WTC11 (cell line): ENCODE results near the gene ARHGAP44.

ENCODE experiments used
- ELF4 ChIP-seq: sonication (generic); formaldehyde crosslinking; IDR thresholded peaks from 2 replicates; pipeline ENCODE4 v1.8.1; 2022; ENCODE audit warnings: low read depth, mild to moderate bottlenecking, moderate library complexity, missing genetic modification reagents
- NFE2L1 ChIP-seq: sonication (generic); formaldehyde crosslinking; IDR thresholded peaks from 2 replicates; pipeline ENCODE4 v1.8.1; 2023; ENCODE audit warnings: missing genetic modification reagents
- ZNF121 ChIP-seq: sonication (generic); formaldehyde crosslinking; IDR thresholded peaks from 2 replicates; pipeline ENCODE4 v1.8.0; 2023; ENCODE audit warnings: missing genetic modification reagents
- ZNF317 ChIP-seq: sonication (generic); formaldehyde crosslinking; IDR thresholded peaks from 2 replicates; pipeline ENCODE4 v1.8.1; 2023; ENCODE audit warnings: low read depth, mild to moderate bottlenecking, moderate library complexity, missing genetic modification reagents, borderline replicate concordance
- TF ChIP-seq, protein P1 (sequence below): sonication (generic); formaldehyde crosslinking; IDR thresholded peaks from 2 replicates; pipeline ENCODE4 v1.8.0; 2023; ENCODE audit warnings: missing genetic modification reagents
- TF ChIP-seq, protein P2 (sequence below): sonication (generic); formaldehyde crosslinking; IDR thresholded peaks from 2 replicates; pipeline ENCODE4 v1.8.0; 2022; ENCODE audit warnings: mild to moderate bottlenecking, missing genetic modification reagents
- TF ChIP-seq, protein P3 (sequence below): fragments of 200-600 bp; IDR thresholded peaks from 2 replicates; pipeline ENCODE4 v1.8.0; 2022; ENCODE audit warnings: antibody characterized with exemption
- TF ChIP-seq, protein P4 (sequence below): sonication (generic); formaldehyde crosslinking; IDR thresholded peaks from 2 replicates; pipeline ENCODE4 v1.8.0; 2022; ENCODE audit warnings: missing genetic modification reagents

DNA sequence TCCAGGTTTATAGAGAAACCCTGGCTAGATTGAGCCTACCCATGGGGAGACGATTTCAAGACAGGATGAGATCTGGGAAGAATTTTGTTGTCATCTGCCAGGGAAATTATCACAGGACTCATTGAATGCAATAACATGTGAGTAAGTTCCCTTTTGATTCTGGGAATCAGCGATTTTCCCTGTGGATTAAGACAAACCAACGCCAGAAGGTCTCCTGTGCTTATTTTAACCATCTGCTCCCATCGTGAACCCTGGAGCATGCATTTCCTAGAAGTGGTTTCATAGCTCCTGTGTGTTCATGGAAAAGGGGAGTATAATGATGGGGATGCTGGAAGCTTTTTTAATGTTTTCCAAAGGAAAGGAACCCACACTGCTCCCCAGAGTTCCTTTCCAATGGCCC, 21.0 kb upstream of the ARHGAP44 start:
- TF ChIP-seq NFE2L1 (CRISPR knock-in tag) = no peak
- TF ChIP-seq, protein P1, sequence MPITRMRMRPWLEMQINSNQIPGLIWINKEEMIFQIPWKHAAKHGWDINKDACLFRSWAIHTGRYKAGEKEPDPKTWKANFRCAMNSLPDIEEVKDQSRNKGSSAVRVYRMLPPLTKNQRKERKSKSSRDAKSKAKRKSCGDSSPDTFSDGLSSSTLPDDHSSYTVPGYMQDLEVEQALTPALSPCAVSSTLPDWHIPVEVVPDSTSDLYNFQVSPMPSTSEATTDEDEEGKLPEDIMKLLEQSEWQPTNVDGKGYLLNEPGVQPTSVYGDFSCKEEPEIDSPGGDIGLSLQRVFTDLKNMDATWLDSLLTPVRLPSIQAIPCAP = no peak
- TF ChIP-seq, protein P2, sequence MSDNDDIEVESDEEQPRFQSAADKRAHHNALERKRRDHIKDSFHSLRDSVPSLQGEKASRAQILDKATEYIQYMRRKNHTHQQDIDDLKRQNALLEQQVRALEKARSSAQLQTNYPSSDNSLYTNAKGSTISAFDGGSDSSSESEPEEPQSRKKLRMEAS (CRISPR knock-in tag) = no peak
- TF ChIP-seq, protein P3, sequence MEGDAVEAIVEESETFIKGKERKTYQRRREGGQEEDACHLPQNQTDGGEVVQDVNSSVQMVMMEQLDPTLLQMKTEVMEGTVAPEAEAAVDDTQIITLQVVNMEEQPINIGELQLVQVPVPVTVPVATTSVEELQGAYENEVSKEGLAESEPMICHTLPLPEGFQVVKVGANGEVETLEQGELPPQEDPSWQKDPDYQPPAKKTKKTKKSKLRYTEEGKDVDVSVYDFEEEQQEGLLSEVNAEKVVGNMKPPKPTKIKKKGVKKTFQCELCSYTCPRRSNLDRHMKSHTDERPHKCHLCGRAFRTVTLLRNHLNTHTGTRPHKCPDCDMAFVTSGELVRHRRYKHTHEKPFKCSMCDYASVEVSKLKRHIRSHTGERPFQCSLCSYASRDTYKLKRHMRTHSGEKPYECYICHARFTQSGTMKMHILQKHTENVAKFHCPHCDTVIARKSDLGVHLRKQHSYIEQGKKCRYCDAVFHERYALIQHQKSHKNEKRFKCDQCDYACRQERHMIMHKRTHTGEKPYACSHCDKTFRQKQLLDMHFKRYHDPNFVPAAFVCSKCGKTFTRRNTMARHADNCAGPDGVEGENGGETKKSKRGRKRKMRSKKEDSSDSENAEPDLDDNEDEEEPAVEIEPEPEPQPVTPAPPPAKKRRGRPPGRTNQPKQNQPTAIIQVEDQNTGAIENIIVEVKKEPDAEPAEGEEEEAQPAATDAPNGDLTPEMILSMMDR = no peak
- TF ChIP-seq ZNF317 (CRISPR knock-in tag) = no peak
- TF ChIP-seq ELF4 (CRISPR knock-in tag) = no peak
- TF ChIP-seq, protein P4, sequence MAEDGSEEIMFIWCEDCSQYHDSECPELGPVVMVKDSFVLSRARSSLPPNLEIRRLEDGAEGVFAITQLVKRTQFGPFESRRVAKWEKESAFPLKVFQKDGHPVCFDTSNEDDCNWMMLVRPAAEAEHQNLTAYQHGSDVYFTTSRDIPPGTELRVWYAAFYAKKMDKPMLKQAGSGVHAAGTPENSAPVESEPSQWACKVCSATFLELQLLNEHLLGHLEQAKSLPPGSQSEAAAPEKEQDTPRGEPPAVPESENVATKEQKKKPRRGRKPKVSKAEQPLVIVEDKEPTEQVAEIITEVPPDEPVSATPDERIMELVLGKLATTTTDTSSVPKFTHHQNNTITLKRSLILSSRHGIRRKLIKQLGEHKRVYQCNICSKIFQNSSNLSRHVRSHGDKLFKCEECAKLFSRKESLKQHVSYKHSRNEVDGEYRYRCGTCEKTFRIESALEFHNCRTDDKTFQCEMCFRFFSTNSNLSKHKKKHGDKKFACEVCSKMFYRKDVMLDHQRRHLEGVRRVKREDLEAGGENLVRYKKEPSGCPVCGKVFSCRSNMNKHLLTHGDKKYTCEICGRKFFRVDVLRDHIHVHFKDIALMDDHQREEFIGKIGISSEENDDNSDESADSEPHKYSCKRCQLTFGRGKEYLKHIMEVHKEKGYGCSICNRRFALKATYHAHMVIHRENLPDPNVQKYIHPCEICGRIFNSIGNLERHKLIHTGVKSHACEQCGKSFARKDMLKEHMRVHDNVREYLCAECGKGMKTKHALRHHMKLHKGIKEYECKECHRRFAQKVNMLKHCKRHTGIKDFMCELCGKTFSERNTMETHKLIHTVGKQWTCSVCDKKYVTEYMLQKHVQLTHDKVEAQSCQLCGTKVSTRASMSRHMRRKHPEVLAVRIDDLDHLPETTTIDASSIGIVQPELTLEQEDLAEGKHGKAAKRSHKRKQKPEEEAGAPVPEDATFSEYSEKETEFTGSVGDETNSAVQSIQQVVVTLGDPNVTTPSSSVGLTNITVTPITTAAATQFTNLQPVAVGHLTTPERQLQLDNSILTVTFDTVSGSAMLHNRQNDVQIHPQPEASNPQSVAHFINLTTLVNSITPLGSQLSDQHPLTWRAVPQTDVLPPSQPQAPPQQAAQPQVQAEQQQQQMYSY (CRISPR knock-in tag) = no peak
- TF ChIP-seq ZNF121 (CRISPR knock-in tag) = no peak
